ENCODE measurements around the gene IL17RA. TPM values are rescaled to one million over a fixed set of nuclear protein-coding genes. Genes with fewer than 3 reads are reported as not detected.

IL17RA gene
- total RNA-seq, 1 experiment from 2014 or later = 12.1 TPM

DNA sequence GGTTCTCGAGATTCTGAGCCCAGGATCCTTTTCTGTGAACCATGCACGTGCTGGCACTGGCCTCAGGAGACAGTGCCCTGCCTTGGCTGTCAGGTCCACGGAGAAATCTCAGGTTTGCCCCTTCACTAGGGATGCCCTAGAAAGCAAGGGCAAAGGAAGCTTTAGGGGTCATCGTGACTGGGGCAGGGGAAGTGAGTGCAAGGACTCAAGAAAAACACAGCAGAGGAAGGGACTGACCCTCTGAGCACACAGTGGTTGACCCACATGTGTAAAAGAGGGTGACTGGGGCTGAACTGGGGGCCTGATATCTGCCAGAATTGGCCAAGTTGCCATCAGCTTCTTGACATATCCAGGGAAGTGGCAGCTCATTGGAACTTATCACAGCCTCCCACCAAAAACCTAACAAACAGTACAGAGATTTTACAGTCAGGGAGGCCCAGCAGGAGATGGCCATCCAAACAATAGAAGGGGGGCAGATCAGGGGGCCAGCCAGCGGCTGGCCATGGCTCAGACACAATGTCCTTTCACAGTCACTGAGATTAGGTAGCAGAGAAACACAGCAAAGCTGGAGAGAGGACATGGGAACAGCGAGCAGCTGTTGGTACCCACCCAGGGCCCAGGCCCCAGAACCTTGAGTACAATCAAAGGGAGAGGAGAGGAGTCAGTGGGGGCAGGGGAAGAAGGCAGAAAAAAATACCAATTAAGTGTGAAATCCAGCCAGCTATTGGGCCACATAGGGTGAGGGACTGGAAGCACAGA is 32.0 kb downstream of the IL17RA start:
- ChIA-PET POLR2A (ENCODE audit: low non-redundant PET) (interaction anchor here (0.6 kb wide), 1 partner anchor 148 kb away, joined by 3 read pairs; no protein-coding TSS in a partner anchor), CTCF (interaction anchor here (0.6 kb wide), 1 partner anchor 70 kb away, joined by 3 read pairs; no protein-coding TSS in a partner anchor)
- Histone ChIP-seq H3K36me3 (ENCODE audit: insufficient read depth, low read length, poor library complexity, severe bottlenecking) (no peaks in the 10 kb centered on the region), H3K4me3 (ENCODE audit: low read depth, low read length, poor library complexity, severe bottlenecking) (no peak overlapping the region), H3K4me1 (ENCODE audit: insufficient read depth, low read length, poor library complexity, severe bottlenecking) (no peaks in the 10 kb centered on the region), H3K27me3 (replicated peaks; ENCODE audit: insufficient read depth, low read depth, low read length, poor library complexity) (no peaks in the 10 kb centered on the region), H3K27ac (ENCODE audit: low read depth, low read length, poor library complexity, severe bottlenecking) (no peak overlapping the region), H3K9me3 (ENCODE audit: low read depth, low read length, poor library complexity, severe bottlenecking) (no peaks in the 10 kb centered on the region)
- no peak for DNase-seq (ENCODE audit: low spot score)
- BruUV-seq (replicated peaks) = no TSS peak
- intact Hi-C loops (cut with micrococcal nuclease; ENCODE audit: unreplicated experiment) = loop anchor here (10.0 kb wide), 1 partner anchor 388 kb away; no protein-coding TSS in a partner anchor
- TF ChIP-seq, protein P1, sequence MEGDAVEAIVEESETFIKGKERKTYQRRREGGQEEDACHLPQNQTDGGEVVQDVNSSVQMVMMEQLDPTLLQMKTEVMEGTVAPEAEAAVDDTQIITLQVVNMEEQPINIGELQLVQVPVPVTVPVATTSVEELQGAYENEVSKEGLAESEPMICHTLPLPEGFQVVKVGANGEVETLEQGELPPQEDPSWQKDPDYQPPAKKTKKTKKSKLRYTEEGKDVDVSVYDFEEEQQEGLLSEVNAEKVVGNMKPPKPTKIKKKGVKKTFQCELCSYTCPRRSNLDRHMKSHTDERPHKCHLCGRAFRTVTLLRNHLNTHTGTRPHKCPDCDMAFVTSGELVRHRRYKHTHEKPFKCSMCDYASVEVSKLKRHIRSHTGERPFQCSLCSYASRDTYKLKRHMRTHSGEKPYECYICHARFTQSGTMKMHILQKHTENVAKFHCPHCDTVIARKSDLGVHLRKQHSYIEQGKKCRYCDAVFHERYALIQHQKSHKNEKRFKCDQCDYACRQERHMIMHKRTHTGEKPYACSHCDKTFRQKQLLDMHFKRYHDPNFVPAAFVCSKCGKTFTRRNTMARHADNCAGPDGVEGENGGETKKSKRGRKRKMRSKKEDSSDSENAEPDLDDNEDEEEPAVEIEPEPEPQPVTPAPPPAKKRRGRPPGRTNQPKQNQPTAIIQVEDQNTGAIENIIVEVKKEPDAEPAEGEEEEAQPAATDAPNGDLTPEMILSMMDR (conservative IDR thresholded peaks at IDR 0.05; ENCODE audit: low read depth, low read length) = no peak
- TF ChIP-seq EZH2 (IDR thresholded peaks at IDR 0.05; ENCODE audit: borderline replicate concordance, low read depth, low read length, poor library complexity, severe bottlenecking) = no peak

DNA sequence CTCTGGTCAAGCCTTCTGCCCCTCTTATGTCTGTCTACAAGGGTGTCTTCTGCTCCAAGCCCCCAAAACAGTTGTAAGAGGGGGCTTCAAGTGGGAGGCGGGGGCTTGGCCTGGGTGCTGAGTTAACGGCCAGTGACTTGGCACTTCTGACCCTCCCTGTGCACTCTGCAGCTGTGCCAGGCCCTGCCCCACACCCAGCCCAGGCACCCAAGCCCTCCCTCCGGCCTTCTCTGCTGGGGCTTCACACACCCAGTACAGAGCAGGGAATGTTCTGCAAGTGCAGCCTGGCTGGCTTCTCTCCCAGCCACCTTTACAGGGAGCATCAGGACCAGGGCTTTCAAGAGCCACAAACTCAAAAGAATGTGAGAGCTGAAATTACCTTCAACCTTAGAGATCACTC is 32.6 kb downstream of the IL17RA start:
- POLR2A ChIA-PET (ENCODE audit: low non-redundant PET) = no interaction called here
- no peak overlapping the region for H3K4me3 ChIP-seq (ENCODE audit: low read depth, low read length, poor library complexity, severe bottlenecking)
- CTCF ChIA-PET = no interaction called here
- no peaks in the 10 kb centered on the region for H3K9me3 ChIP-seq (ENCODE audit: low read depth, low read length, poor library complexity, severe bottlenecking)
- no peaks in the 10 kb centered on the region for H3K27me3 ChIP-seq (replicated peaks; ENCODE audit: insufficient read depth, low read depth, low read length, poor library complexity)
- TF ChIP-seq EZH2 (IDR thresholded peaks at IDR 0.05; ENCODE audit: borderline replicate concordance, low read depth, low read length, poor library complexity, severe bottlenecking) = no peak
- TF ChIP-seq, protein P1 (conservative IDR thresholded peaks at IDR 0.05; ENCODE audit: low read depth, low read length) = no peak
- no TSS peak for BruUV-seq (replicated peaks)
- no peaks in the 10 kb centered on the region for H3K36me3 ChIP-seq (ENCODE audit: insufficient read depth, low read length, poor library complexity, severe bottlenecking)
- no peak overlapping the region for H3K27ac ChIP-seq (ENCODE audit: low read depth, low read length, poor library complexity, severe bottlenecking)
- H3K4me1 ChIP-seq (ENCODE audit: insufficient read depth, low read length, poor library complexity, severe bottlenecking) = no peaks in the 10 kb centered on the region
- intact Hi-C loops (cut with micrococcal nuclease; ENCODE audit: unreplicated experiment) = loop anchor here (10.0 kb wide), 1 partner anchor 387 kb away; no protein-coding TSS in a partner anchor
- DNase-seq (ENCODE audit: low spot score) = no peak

DNA sequence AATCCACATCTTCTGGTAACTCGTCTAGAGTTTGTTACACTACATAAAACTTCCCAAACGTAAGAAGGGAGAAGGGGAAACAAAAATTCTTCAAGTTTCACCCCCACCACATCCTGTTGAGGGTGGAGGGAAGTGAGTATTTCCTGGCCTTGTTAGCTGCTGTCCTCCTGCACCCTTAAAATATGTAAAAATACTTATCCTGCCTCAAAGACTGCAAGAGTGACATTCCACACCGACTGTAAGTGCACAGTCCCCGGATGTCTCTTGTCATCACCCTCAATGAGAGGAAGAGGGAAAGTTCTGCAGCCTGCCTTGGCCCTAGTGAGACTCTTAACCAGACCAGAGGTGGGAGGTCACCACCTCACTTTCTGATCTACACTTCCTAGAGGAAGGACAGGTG is 33.1 kb downstream of the IL17RA start:
- no peak for DNase-seq (ENCODE audit: low spot score)
- no peak overlapping the region for H3K27ac ChIP-seq (ENCODE audit: low read depth, low read length, poor library complexity, severe bottlenecking)
- ChIA-PET POLR2A (ENCODE audit: low non-redundant PET) (no interaction called here), CTCF (no interaction called here)
- H3K36me3 ChIP-seq (ENCODE audit: insufficient read depth, low read length, poor library complexity, severe bottlenecking) = no peaks in the 10 kb centered on the region
- intact Hi-C loops (cut with micrococcal nuclease; ENCODE audit: unreplicated experiment) = loop anchor here (10.0 kb wide), 1 partner anchor 387 kb away; no protein-coding TSS in a partner anchor
- TF ChIP-seq, protein P1 (conservative IDR thresholded peaks at IDR 0.05; ENCODE audit: low read depth, low read length) = no peak
- no peak for TF ChIP-seq EZH2 (IDR thresholded peaks at IDR 0.05; ENCODE audit: borderline replicate concordance, low read depth, low read length, poor library complexity, severe bottlenecking)
- BruUV-seq (replicated peaks) = no TSS peak
- no peaks in the 10 kb centered on the region for H3K27me3 ChIP-seq (replicated peaks; ENCODE audit: insufficient read depth, low read depth, low read length, poor library complexity)
- no peaks in the 10 kb centered on the region for H3K9me3 ChIP-seq (ENCODE audit: low read depth, low read length, poor library complexity, severe bottlenecking)
- no peaks in the 10 kb centered on the region for H3K4me1 ChIP-seq (ENCODE audit: insufficient read depth, low read length, poor library complexity, severe bottlenecking)
- H3K4me3 ChIP-seq (ENCODE audit: low read depth, low read length, poor library complexity, severe bottlenecking) = no peak overlapping the region
